Gastroesophageal sphincter (tissue), 2 donors: Measurements from ENCODE around the gene PCGF2.

Experiments used
- EP300 ChIP-seq: sonication (generic); formaldehyde crosslinking; IDR thresholded peaks from one replicate; pipeline ENCODE4 v1.6.1; 2017; ENCODE audit warnings: antibody characterized with exemption, mild to moderate bottlenecking
- POLR2A ChIP-seq, 2 donors: fragments of 450-650 bp; IDR thresholded peaks; one replicate each; pipeline ENCODE4 v1.6.1; 2017; ENCODE audit warnings: antibody characterized with exemption in 2 of 2, mild to moderate bottlenecking in 2 of 2, moderate library complexity in 1 of 2

DNA sequence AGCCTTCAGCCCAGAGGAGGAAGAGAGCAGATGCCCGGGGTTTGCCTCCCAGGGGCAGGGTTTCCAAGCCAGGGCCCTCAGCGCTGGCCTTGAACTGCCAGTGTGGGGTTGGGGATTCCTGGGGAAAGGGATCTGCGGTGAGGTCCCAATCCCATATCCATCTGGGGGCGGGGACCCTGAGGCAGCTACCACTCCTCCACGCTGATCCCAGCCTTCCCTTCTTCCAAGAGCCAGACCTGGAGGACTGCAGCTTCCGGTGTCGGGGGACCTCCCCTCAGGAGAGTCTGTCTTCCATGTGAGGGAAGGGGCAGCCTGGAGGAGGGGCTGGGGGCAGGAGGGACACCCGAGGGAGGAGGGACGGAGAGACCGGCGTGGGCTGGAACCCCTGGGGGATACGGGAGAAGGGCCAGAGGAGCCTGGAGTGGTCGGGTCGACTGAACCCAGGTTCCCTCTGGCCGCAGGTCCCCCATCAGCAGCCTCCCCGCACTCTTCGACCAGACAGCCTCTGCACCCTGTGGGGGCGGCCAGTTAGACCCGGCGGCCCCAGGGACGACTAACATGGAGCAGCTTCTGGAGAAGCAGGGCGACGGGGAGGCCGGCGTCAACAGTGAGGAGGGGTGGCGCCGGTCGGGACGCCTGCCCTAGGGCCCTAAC, 28.7 kb downstream of the PCGF2 start:
- TF ChIP-seq EP300 (no peak), POLR2A (IDR thresholded peaks at IDR 0.05) (no peak)
